ENCODE measurements around the gene SLC23A3.

The SLC23A3 gene

GRCh38 chr2:219140722-219141121, 29.1 kb downstream of the SLC23A3 start:
- DNase-seq = no peak

GRCh38 chr2:219133976-219134375, 35.9 kb downstream of the SLC23A3 start:
- no peak for DNase-seq

DNA sequence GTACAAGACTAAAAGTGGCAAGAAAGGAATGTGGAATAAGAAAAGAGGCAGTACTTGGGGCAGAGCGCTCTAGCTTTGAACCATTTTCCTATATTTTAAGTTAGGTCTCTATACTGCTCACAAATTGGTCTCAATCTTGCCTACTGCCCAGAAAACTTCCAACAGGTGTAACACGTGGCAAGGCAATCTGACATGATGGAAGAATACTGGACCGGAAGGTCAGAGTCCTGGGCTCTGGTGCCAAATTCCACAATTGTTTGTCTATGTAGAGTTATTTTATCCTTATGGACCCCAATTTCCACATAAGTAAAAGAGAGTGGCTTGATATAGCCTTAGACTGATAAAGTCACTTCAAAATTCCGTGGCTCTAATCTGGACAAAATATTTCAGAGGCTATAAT, 38.1 kb downstream of the SLC23A3 start:
- no peak for DNase-seq

- no peak for DNase-seq
Observed at GRCh38 chr2:219131327-219131726, 38.5 kb downstream of the SLC23A3 start.

GRCh38 chr2:219129589-219129988, 40.2 kb downstream of the SLC23A3 start:
- DNase-seq = no peak

GRCh38 chr2:219128396-219128795, 41.4 kb downstream of the SLC23A3 start:
- DNase-seq = no peak

DNA sequence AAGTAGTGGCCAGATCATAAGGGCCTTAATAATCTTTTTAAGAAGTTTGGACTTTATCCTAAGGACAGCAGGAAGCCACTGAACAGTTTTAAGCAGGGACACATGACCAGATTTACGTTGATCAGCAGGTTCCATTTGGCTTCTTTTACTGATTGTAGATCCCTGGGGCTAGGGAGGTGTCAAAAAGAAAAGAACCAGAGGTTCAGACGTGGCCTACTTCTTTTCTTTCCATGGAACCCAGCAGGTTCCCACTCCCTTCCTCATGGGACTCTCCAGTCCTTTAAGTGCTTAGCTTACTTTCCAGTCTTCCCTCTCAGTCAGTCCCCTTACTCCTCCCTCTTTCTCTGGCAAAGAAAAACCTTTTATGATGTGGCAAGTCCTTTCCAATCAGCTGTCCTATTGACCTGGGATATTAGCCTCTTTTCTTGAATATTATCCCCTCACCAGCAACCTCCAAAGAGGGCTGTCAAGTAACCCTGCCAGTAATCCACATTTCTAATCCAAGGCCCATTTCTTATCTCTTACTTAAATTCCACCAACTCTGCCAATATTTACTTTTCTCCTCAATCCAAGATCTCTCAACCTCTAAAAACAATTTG, 42.7 kb downstream of the SLC23A3 start:
- no peak for DNase-seq

DNA sequence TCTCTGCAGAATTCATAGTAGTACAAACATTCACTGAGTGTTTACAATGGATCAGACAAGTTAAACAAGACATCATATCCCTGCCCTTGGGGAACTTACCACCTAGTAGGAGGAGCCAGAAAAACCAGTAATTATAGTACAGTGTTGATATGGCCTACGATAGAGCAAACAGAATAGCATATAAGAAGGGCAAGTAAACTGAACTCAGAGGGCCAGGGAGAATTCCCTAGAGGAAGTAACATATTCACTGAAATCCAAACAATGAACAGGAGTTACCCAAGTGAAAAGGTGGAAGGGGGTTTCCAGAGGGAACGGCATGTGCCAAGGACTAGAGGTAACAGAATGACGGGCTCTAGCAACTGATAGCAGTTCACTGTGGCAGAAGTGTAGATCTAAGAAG, 43.3 kb downstream of the SLC23A3 start:
- no peak for DNase-seq

GRCh38 chr2:219125886-219126270, 44.0 kb downstream of the SLC23A3 start:
- DNase-seq = no peak

DNA sequence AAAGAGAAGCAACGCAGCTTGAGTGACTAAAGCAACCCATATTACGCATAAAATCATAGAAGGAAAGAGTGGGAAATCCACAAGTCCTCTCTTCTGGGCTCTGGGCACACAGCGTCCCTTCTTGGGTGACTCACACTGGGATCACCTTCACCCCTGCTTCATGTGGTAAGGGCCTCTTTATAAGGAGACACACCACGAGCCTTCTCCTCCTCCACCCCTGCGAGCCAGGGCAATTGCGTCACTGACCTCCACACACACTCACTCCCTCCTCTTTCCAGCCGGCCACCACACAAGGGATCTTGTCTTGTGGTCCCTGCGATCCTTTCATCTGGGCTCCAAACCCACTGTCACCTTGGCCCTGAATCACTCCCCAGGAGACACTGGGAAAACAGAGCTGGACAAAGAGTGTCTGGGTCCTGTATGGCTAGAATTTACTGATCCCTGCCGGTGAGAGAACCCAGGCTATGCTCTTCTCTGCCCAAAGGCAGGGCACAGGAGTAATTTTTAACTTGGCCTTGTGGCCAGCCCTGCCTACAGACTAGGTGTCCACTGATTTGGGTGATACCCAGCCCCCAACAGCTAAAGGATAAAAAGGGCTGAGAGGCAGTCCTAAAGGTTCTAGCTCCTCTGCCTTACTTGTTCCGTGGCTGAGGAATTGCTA, 44.5 kb downstream of the SLC23A3 start:
- DNase-seq = no peak

DNA sequence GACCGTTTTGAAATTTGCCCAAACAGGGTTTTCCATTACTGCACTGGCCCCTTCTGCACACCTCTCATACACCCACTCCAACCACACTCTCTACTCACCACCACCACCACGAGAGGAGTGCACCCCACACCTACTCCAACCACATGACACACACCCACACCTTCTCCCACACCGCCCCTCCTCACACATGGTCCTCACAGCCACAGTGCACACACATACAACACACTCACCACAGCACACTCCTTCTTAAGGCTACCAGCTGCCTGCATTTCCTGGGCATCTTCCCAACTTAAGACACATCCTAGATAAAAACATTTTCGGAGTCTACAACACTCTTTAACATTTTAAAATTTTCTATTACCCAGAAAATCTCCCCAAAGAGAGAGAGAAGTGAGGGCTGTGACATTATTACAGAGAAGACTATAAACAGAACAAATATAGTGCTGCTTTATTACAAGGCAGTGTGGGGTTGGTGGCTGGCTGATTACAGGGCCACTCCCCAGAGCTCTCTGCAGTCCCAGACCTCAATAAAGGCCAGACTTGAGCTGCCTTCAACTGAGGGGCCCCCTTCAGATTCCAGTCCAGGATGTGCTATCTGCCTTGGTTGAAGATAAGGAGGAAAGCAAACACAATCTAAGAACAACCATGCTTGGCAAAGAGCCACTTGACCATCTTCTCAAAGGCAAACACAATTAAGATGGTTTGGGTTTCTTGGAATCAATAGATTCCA, 45.3 kb downstream of the SLC23A3 start:
- DNase-seq = no peak

DNA sequence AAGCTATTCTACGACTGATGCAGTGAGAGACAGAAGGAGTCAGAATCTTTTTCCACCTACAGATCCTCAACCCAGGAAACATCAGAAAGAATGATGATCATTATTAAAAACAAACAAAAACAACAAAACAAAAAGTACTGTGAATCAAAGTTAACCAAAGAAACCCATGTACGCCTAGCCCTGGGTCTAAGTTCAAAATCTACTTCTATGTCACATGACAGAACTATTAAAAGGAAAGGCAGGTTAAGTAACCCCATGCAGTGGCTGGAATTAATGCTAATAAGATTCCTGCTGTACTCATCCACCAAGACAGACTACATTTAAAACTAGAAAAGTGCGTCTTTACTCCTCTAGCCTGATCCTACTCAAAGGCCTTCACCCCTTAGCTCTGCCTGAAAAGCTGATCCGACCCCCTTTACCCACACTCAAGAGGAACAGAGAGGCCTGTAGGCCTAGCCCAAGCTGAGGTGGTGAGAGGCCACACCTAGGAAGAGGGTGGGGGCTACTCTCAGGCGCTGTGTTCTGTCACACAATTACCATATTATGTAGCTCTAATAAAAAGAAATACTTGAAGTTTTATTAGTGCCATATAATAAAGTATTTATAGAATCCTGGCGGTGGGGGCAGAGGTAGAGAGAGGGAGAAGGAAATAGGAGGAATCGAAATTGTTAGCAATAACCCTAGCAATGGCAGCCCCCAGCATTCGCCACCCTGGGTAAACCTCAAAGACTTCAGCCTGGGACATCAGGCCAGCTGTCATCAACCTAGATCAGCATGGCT, 46.3 kb downstream of the SLC23A3 start:
- DNase-seq = no peak

DNA sequence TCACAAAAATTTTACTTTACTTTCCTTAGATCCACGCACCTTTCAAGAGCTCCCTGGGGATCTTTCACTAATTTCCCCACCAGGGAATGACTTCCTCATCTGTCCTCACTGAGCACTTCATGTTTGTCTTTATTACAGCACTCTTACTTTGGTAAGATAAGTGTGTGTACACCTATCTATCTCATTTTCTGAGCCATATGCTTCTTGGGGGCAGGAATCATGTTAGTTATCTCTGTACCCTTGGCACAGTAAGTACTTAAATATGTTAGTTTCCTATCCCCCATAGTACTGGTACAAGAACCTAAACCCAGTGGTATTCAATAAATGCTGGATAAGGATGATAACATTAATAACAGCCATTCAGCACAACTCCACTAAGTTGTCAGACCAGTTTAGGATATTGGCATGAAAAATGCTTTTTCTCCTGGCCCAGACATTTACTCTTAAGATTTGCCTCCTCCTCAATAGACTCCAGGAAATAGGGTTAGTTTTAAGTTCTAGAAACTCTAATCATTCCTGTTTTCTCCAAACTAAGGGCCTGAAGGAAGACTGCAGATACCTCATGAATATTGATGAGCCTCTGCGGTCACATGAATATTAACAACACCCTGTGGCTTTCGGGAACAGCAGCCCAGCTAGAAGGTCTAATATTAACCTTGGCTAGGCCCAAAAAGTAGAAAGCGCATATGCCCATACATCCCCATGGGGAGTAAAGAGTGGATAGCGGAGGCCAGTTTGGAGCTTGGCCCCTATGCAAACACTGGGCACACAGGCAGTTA, 47.4 kb downstream of the SLC23A3 start:
- DNase-seq = no peak

DNA sequence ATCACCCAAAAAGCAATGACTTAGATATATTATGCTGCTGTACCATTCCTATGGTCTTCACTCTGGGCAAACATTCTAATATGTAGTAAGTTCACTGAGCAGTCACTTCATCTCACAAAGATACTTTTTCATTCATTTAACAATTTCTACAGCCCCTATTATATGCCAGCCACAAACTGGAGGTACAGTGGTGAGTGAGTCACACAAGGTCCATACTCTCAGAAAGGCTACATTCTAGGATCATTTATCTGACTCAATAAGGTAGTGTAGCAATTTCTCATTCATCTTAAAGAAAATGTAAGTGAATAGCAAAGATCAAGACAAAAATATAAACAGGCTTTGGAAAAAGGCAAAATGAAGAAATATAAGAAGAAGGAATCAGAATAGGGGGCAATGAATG, 49.7 kb downstream of the SLC23A3 start:
- no peak for DNase-seq

GRCh38 chr2:219119422-219120043, 50.3 kb downstream of the SLC23A3 start:
- DNase-seq = peak; percentile 45

- DNase-seq = peak; percentile 14
Observed at GRCh38 chr2:219118504-219118903, 51.3 kb downstream of the SLC23A3 start.

DNA sequence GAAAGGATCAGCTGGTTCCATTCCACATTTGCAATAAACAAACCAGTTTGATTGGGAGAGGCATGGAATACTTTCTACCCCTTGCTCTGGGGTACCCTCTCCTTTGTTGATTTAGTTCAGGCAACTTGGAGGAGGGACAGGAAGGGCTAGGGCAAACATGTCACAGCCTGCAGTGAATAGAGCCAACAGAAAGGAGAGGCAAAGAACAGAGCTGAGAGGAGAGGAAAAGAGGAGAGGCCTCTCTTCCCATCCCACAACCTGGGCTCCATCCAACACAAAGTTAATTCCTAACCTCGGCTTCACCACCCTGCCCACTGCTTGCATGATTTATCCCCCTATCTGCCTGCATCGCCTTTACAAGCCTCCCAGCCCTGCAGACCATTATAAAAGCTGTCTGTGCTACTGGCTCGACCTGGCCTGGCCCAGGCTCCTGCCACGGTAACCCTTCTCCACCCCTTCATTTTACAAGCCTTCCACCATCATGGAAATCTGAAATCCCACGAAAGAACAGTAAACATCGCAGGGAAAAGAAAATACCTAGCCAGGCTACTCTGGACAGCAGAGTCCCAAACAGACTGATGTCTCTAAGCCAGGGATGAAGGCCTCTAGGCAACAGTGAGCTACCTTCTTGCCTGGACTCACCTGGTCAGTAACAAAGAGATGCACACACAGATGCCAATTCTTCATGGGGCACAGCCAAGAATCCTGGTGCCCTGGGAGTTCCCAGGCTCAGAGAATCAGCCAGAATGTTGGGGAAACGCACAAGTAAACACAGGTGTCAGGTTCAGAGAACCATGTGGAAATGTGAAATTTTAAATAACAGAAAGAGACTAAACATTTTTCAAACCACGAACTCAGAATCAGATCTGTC, 52.8 kb downstream of the SLC23A3 start:
- DNase-seq = no peak

- DNase-seq = no peak
Observed at GRCh38 chr2:219112651-219113338, 57.0 kb downstream of the SLC23A3 start.

DNA sequence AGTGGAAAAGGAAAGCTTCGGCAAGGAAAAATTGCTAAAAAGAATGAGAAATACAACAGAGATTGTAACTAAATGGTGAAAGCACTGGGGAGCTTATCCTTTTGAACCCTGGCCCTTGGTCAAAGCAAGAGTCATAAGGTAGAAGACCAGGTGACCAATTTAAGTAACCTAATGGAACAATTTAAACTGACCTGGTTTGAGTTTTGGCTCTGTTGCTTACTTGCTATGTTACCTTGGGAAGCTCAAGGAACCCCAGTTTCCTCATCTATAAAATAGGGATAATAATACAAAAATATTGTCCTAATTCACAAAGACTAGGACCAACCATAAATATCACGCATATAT, 57.8 kb downstream of the SLC23A3 start:
- DNase-seq = no peak

Data from retina (tissue), 1 donor.